GM23338 (cell line): Measurements from ENCODE around the gene PPP6R3. TPM values are rescaled to one million over a fixed set of nuclear protein-coding genes. Genes with fewer than 3 reads are reported as not detected.
A peak's percentile ranks its signal among the peaks of the same experiment; 100 is the strongest.

Source experiments
- ATAC-seq: fragments of 200-7000 bp; cut with Tn5 transposase; 3 replicates; pipeline ENCODE4 v1.9.1; 2020
- DNase-seq: peaks from one replicate; pipeline ENCODE4 v3.0.0-alpha.2; 2015; ENCODE audit warnings: low spot score
- H2AFZ ChIP-seq: fragments of 200-600 bp; sonication (generic); 2 replicates; pipeline ENCODE4 v1.8.0; 2016; ENCODE audit warnings: antibody characterized with exemption, mild to moderate bottlenecking, moderate library complexity
- H3F3A ChIP-seq: fragments of 200-600 bp; sonication (generic); replicated peaks from 2 replicates; pipeline ENCODE4 v1.8.0; 2017; ENCODE audit warnings: antibody characterized with exemption, mixed run types, low read depth
- H3K27ac ChIP-seq: fragments of 200-600 bp; sonication (generic); 2 replicates; pipeline ENCODE4 v1.6.1; 2016; ENCODE audit warnings: low read depth
- H3K27me3 ChIP-seq: fragments of 200-600 bp; sonication (generic); 2 replicates; pipeline ENCODE4 v1.8.0; 2016; ENCODE audit warnings: mild to moderate bottlenecking, mixed run types, moderate library complexity; ENCODE audit not compliant: insufficient read depth
- H3K36me3 ChIP-seq: fragments of 200-600 bp; sonication (generic); 2 replicates; pipeline ENCODE4 v1.8.0; 2016; ENCODE audit warnings: mild to moderate bottlenecking; ENCODE audit not compliant: insufficient read depth
- H3K4me1 ChIP-seq: fragments of 200-600 bp; sonication (generic); 2 replicates; pipeline ENCODE4 v1.8.0; 2016; ENCODE audit warnings: mild to moderate bottlenecking, moderate library complexity; ENCODE audit not compliant: insufficient read depth
- H3K4me2 ChIP-seq: fragments of 200-600 bp; sonication (generic); 2 replicates; pipeline ENCODE4 v1.7.1; 2017; ENCODE audit warnings: mixed run types
- H3K4me3 ChIP-seq: fragments of 200-600 bp; sonication (generic); 2 replicates; pipeline ENCODE4 v1.6.1; 2016; ENCODE audit warnings: mixed run types
- H3K79me2 ChIP-seq: fragments of 200-600 bp; sonication (generic); replicated peaks from 2 replicates; pipeline ENCODE4 v1.8.0; 2017; ENCODE audit warnings: mild to moderate bottlenecking; ENCODE audit not compliant: insufficient read depth
- H3K9me2 ChIP-seq: fragments of 200-600 bp; sonication (generic); 2 replicates; pipeline ENCODE4 v1.8.0; 2017; ENCODE audit not compliant: insufficient read depth
- H4K20me1 ChIP-seq: fragments of 200-600 bp; sonication (generic); replicated peaks from 2 replicates; pipeline ENCODE4 v1.8.0; 2017; ENCODE audit warnings: mild to moderate bottlenecking; ENCODE audit not compliant: insufficient read depth
- H3K27ac Mint-ChIP-seq: 2 replicates; pipeline ENCODE4 v1.8.0; 2020; ENCODE audit warnings: inconsistent platforms, mild to moderate bottlenecking, moderate library complexity, mixed read lengths
- H3K27me3 Mint-ChIP-seq: 3 replicates; pipeline ENCODE4 v1.8.0; 2022; ENCODE audit warnings: low read depth, mild to moderate bottlenecking, moderate library complexity, mixed read lengths, inconsistent platforms; ENCODE audit not compliant: insufficient read depth, poor library complexity
- H3K36me3 Mint-ChIP-seq: 3 replicates; pipeline ENCODE4 v1.8.0; 2021; ENCODE audit warnings: low read depth, mild to moderate bottlenecking, inconsistent platforms, moderate library complexity, mixed read lengths
- H3K4me1 Mint-ChIP-seq: 3 replicates; pipeline ENCODE4 v1.8.0; 2020; ENCODE audit warnings: mild to moderate bottlenecking, inconsistent platforms, mixed read lengths
- H3K4me3 Mint-ChIP-seq: 3 replicates; pipeline ENCODE4 v1.8.0; 2021; ENCODE audit warnings: moderate library complexity, mild to moderate bottlenecking, inconsistent platforms, mixed read lengths
- H3K9me3 Mint-ChIP-seq: 3 replicates; pipeline ENCODE4 v1.8.0; 2020; ENCODE audit warnings: moderate library complexity, mild to moderate bottlenecking, inconsistent platforms, mixed read lengths
- CREB1 ChIP-seq: fragments of 250-450 bp; sonication (Bioruptor Pico); IDR thresholded peaks from 2 replicates; pipeline ENCODE4 v1.5.0; 2020; ENCODE audit warnings: low read depth, mild to moderate bottlenecking, moderate library complexity
- EZH2 ChIP-seq: fragments of 200-600 bp; sonication (generic); IDR thresholded peaks from one replicate; pipeline ENCODE4 v1.8.0; 2017; ENCODE audit warnings: antibody characterized with exemption, mild to moderate bottlenecking, low read depth; ENCODE audit not compliant: unreplicated experiment
- POLR2AphosphoS5 ChIP-seq: IDR thresholded peaks from 2 replicates; pipeline ENCODE4 v1.6.1; 2016; ENCODE audit warnings: antibody characterized with exemption, low read depth
- STAT1 ChIP-seq: IDR thresholded peaks from one replicate; pipeline ENCODE4 v1.6.1; 2016; ENCODE audit warnings: antibody characterized with exemption; ENCODE audit not compliant: unreplicated experiment
- ZNF114 ChIP-seq: fragments of 250-450 bp; sonication (Bioruptor Pico); IDR thresholded peaks from 2 replicates; pipeline ENCODE4 v1.5.0; 2020; ENCODE audit warnings: mild to moderate bottlenecking, moderate library complexity
- ZNF331 ChIP-seq: fragments of 250-450 bp; sonication (Bioruptor Pico); IDR thresholded peaks from 2 replicates; pipeline ENCODE4 v1.5.0; 2020; ENCODE audit warnings: low read depth, mild to moderate bottlenecking, moderate library complexity
- polyA plus RNA-seq: library from polyadenylated mRNA; unstranded; fragments of >200 nt; fragmentation: Nextera tagmentation; extraction: Ambion mirVana; gene quantifications from 2 replicates; pipeline ENCODE4 v1.2.1, GENCODE V29; 2016
- total RNA-seq: library from RNA; depleted of rRNA; stranded (reverse); fragments of >200 nt; shearing (Covaris generic); gene quantifications from 2 replicates; pipeline ENCODE4 v1.2.3, GENCODE V29; 2014
- TF ChIP-seq, protein P1 (sequence below), 2 experiments: fragments of 200-600 bp in 1 of 2; sonication (generic) in 1 of 2; conservative IDR thresholded peaks; 2 replicates each; pipeline versions ENCODE4 v1.5.1 to v1.6.1; 2016 to 2017; ENCODE audit warnings: antibody characterized with exemption in 2 of 2, low read depth in 2 of 2, mild to moderate bottlenecking in 2 of 2, moderate library complexity in 1 of 2
- TF ChIP-seq, protein P2 (sequence below): IDR thresholded peaks from one replicate; pipeline ENCODE4 v1.6.1; 2018; ENCODE audit warnings: antibody characterized with exemption; ENCODE audit not compliant: unreplicated experiment
- TF ChIP-seq, protein P3 (sequence below): IDR thresholded peaks from 2 replicates; pipeline ENCODE4 v1.6.1; 2016; ENCODE audit warnings: antibody characterized with exemption

PPP6R3 gene
- total and polyA plus RNA-seq, 2 experiments from 2014 or later: 170 to 268 TPM

DNA sequence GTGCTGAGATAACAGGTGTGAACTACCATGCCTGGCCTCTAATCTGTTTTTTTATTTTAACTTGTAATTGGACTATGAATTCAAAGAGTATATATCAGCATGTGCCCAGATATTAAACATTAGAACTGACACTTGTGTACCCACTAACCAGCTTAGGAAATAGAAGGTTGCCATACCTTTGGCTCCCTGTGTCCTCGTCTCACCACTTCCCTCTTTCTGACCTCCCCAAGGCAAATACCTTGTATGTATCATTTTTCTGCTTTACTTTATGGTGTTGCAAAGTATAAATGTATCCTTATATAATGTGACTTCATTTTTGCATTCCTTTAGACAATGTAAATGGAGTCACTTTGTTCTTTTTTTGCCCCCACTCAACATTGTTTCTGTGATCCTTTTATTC, 9.1 kb downstream of the PPP6R3 start:
- Mint-ChIP-seq H3K4me1 (peaks cover 61% of the 10 kb centered on the region), H3K27me3 (peaks cover 7% of the 10 kb centered on the region), H3K27ac (no peak overlapping the region), H3K36me3 (peaks cover 41% of the 10 kb centered on the region), H3K9me3 (peaks cover 9% of the 10 kb centered on the region; the same call in 2 of the 3 replicates), H3K4me3 (peak overlapping the region; percentile 0; the same call in 1 of the 3 replicates)
- Histone ChIP-seq H3K27me3 (no peaks in the 10 kb centered on the region), H3K4me2 (peak overlapping the region; percentile 14), H4K20me1 (peaks cover 82% of the 10 kb centered on the region), H3K4me3 (no peak overlapping the region), H3K27ac (no peak overlapping the region), H3K36me3 (peaks cover 4% of the 10 kb centered on the region; the same call in 1 of the 2 replicates), H3K79me2 (peaks cover 100% of the 10 kb centered on the region), H3K9me2 (no peaks in the 10 kb centered on the region), H3F3A (peaks cover 10% of the 10 kb centered on the region; the same call in 1 of the 2 replicates), H3K4me1 (peaks cover 51% of the 10 kb centered on the region), H2AFZ (no peak overlapping the region)
- no peak for DNase-seq
- TF ChIP-seq, protein P1, sequence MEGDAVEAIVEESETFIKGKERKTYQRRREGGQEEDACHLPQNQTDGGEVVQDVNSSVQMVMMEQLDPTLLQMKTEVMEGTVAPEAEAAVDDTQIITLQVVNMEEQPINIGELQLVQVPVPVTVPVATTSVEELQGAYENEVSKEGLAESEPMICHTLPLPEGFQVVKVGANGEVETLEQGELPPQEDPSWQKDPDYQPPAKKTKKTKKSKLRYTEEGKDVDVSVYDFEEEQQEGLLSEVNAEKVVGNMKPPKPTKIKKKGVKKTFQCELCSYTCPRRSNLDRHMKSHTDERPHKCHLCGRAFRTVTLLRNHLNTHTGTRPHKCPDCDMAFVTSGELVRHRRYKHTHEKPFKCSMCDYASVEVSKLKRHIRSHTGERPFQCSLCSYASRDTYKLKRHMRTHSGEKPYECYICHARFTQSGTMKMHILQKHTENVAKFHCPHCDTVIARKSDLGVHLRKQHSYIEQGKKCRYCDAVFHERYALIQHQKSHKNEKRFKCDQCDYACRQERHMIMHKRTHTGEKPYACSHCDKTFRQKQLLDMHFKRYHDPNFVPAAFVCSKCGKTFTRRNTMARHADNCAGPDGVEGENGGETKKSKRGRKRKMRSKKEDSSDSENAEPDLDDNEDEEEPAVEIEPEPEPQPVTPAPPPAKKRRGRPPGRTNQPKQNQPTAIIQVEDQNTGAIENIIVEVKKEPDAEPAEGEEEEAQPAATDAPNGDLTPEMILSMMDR (conservative IDR thresholded peaks at IDR 0.05; ENCODE audit: low read depth in 2 of 2): no peak
- TF ChIP-seq CREB1 (CRISPR knock-in tag) (no peak), EZH2 (no peak), ZNF114 (CRISPR knock-in tag) (no peak), ZNF331 (CRISPR knock-in tag) (no peak), POLR2AphosphoS5 (no peak), STAT1 (no peak)
- TF ChIP-seq, protein P2, sequence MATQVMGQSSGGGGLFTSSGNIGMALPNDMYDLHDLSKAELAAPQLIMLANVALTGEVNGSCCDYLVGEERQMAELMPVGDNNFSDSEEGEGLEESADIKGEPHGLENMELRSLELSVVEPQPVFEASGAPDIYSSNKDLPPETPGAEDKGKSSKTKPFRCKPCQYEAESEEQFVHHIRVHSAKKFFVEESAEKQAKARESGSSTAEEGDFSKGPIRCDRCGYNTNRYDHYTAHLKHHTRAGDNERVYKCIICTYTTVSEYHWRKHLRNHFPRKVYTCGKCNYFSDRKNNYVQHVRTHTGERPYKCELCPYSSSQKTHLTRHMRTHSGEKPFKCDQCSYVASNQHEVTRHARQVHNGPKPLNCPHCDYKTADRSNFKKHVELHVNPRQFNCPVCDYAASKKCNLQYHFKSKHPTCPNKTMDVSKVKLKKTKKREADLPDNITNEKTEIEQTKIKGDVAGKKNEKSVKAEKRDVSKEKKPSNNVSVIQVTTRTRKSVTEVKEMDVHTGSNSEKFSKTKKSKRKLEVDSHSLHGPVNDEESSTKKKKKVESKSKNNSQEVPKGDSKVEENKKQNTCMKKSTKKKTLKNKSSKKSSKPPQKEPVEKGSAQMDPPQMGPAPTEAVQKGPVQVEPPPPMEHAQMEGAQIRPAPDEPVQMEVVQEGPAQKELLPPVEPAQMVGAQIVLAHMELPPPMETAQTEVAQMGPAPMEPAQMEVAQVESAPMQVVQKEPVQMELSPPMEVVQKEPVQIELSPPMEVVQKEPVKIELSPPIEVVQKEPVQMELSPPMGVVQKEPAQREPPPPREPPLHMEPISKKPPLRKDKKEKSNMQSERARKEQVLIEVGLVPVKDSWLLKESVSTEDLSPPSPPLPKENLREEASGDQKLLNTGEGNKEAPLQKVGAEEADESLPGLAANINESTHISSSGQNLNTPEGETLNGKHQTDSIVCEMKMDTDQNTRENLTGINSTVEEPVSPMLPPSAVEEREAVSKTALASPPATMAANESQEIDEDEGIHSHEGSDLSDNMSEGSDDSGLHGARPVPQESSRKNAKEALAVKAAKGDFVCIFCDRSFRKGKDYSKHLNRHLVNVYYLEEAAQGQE: no peak
- TF ChIP-seq, protein P3, sequence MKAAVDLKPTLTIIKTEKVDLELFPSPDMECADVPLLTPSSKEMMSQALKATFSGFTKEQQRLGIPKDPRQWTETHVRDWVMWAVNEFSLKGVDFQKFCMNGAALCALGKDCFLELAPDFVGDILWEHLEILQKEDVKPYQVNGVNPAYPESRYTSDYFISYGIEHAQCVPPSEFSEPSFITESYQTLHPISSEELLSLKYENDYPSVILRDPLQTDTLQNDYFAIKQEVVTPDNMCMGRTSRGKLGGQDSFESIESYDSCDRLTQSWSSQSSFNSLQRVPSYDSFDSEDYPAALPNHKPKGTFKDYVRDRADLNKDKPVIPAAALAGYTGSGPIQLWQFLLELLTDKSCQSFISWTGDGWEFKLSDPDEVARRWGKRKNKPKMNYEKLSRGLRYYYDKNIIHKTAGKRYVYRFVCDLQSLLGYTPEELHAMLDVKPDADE: no peak
- ATAC-seq: no peak
